ENCODE measurements around the gene CYB561D1.

The CYB561D1 gene

GRCh38 chr1:109454497-109455133, 39.3 kb upstream of the CYB561D1 start:
- no peak for TF ChIP-seq SPI1 (IDR thresholded peaks at IDR 0.05; ENCODE audit: borderline replicate concordance, low read depth)
- TF ChIP-seq, protein P1, sequence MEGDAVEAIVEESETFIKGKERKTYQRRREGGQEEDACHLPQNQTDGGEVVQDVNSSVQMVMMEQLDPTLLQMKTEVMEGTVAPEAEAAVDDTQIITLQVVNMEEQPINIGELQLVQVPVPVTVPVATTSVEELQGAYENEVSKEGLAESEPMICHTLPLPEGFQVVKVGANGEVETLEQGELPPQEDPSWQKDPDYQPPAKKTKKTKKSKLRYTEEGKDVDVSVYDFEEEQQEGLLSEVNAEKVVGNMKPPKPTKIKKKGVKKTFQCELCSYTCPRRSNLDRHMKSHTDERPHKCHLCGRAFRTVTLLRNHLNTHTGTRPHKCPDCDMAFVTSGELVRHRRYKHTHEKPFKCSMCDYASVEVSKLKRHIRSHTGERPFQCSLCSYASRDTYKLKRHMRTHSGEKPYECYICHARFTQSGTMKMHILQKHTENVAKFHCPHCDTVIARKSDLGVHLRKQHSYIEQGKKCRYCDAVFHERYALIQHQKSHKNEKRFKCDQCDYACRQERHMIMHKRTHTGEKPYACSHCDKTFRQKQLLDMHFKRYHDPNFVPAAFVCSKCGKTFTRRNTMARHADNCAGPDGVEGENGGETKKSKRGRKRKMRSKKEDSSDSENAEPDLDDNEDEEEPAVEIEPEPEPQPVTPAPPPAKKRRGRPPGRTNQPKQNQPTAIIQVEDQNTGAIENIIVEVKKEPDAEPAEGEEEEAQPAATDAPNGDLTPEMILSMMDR (IDR thresholded peaks at IDR 0.05; ENCODE audit: insufficient read depth, low read length) = no peak
- no peak for TF ChIP-seq GABPA (IDR thresholded peaks at IDR 0.05; ENCODE audit: low read depth)
- no peak for TF ChIP-seq POLR2AphosphoS5 (IDR thresholded peaks at IDR 0.05; ENCODE audit: low read depth)
- TF ChIP-seq, protein P2, sequence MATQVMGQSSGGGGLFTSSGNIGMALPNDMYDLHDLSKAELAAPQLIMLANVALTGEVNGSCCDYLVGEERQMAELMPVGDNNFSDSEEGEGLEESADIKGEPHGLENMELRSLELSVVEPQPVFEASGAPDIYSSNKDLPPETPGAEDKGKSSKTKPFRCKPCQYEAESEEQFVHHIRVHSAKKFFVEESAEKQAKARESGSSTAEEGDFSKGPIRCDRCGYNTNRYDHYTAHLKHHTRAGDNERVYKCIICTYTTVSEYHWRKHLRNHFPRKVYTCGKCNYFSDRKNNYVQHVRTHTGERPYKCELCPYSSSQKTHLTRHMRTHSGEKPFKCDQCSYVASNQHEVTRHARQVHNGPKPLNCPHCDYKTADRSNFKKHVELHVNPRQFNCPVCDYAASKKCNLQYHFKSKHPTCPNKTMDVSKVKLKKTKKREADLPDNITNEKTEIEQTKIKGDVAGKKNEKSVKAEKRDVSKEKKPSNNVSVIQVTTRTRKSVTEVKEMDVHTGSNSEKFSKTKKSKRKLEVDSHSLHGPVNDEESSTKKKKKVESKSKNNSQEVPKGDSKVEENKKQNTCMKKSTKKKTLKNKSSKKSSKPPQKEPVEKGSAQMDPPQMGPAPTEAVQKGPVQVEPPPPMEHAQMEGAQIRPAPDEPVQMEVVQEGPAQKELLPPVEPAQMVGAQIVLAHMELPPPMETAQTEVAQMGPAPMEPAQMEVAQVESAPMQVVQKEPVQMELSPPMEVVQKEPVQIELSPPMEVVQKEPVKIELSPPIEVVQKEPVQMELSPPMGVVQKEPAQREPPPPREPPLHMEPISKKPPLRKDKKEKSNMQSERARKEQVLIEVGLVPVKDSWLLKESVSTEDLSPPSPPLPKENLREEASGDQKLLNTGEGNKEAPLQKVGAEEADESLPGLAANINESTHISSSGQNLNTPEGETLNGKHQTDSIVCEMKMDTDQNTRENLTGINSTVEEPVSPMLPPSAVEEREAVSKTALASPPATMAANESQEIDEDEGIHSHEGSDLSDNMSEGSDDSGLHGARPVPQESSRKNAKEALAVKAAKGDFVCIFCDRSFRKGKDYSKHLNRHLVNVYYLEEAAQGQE (IDR thresholded peaks at IDR 0.05; ENCODE audit: insufficient replicate concordance, low read depth) = no peak
- no peak for DNase-seq (ENCODE audit: low read depth in 1 of 2, low spot score in 1 of 2)
- no peak overlapping the region for H3K27ac ChIP-seq (replicated peaks)
- no peak overlapping the region for H3K4me3 ChIP-seq (replicated peaks; ENCODE audit: insufficient read depth, low read length)
- H3K27me3 ChIP-seq (ENCODE audit: insufficient read depth, poor library complexity, severe bottlenecking) = peaks cover 5% of the 10 kb centered on the region

- peaks cover 10% of the 10 kb centered on the region for H3K27me3 ChIP-seq (ENCODE audit: insufficient read depth, poor library complexity, severe bottlenecking)
- no peak for DNase-seq (ENCODE audit: low read depth in 1 of 2, low spot score in 1 of 2)
- no peak overlapping the region for H3K27ac ChIP-seq (replicated peaks)
- H3K4me3 ChIP-seq (replicated peaks; ENCODE audit: insufficient read depth, low read length) = no peak overlapping the region
- TF ChIP-seq, protein P1 (IDR thresholded peaks at IDR 0.05; ENCODE audit: insufficient read depth, low read length) = no peak
- no peak for TF ChIP-seq POLR2AphosphoS5 (IDR thresholded peaks at IDR 0.05; ENCODE audit: low read depth)
- TF ChIP-seq SPI1 (IDR thresholded peaks at IDR 0.05; ENCODE audit: borderline replicate concordance, low read depth) = no peak
- TF ChIP-seq, protein P2 (IDR thresholded peaks at IDR 0.05; ENCODE audit: insufficient replicate concordance, low read depth) = no peak
- TF ChIP-seq GABPA (IDR thresholded peaks at IDR 0.05; ENCODE audit: low read depth) = no peak
Measured at GRCh38 chr1:109457819-109458218, 36.1 kb upstream of the CYB561D1 start.

GRCh38 chr1:109466125-109466451, 27.8 kb upstream of the CYB561D1 start:
- DNase-seq (ENCODE audit: low read depth in 1 of 2, low spot score in 1 of 2) = no peak
- Histone ChIP-seq H3K4me3 (replicated peaks; ENCODE audit: insufficient read depth, low read length) (peak overlapping the region; percentile 32), H3K27ac (replicated peaks) (no peak overlapping the region), H3K27me3 (ENCODE audit: insufficient read depth, poor library complexity, severe bottlenecking) (peaks cover 64% of the 10 kb centered on the region)
- TF ChIP-seq POLR2AphosphoS5 (IDR thresholded peaks at IDR 0.05; ENCODE audit: low read depth) (no peak), GABPA (IDR thresholded peaks at IDR 0.05; ENCODE audit: low read depth) (no peak), SPI1 (IDR thresholded peaks at IDR 0.05; ENCODE audit: borderline replicate concordance, low read depth) (no peak)
- TF ChIP-seq, protein P2 (IDR thresholded peaks at IDR 0.05; ENCODE audit: insufficient replicate concordance, low read depth) = no peak
- TF ChIP-seq, protein P1 (IDR thresholded peaks at IDR 0.05; ENCODE audit: insufficient read depth, low read length) = no peak

Data from HL-60 (cell line).